ENCODE results near the gene CCNF.

CCNF gene

GRCh38 chr16:2388139-2388874, 40.9 kb upstream of the CCNF start:
- H3K9me3 ChIP-seq (ENCODE audit: severe bottlenecking), result peaks cover 7% of the 10 kb centered on the region
- TF ChIP-seq CTCF (IDR thresholded peaks at IDR 0.05; ENCODE audit: low read depth, low read length), result no peak
- DNase-seq, result no peak

DNA sequence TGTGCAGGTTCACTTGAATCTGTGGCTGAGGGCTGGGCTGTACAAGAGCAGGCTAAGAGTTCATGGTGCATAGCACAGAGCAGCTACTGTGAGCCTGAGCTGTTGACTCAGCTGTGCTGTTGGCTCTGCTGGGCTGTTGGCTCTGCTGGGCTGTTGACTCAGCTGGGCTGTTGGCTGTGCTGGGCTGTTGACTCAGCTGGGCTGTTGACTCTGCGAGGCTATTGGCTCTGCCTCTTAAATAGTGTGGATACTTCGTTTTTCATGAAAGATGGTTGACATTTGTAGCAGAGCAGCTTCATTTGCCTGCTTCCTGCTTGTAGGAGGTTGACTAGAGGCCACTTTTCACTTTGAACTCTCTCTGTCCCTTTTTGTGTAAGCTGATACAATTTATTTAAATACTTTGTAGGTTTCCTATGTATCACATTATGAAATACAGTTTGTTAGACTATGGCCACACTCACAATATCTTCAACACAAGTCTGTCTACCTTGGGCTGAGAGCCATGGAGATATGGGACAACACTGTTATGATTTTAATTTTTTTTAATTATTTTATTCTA, 40.3 kb upstream of the CCNF start:
- no peak for DNase-seq
- no peak overlapping the region for H3K4me3 ChIP-seq (ENCODE audit: low read depth, low read length)

More at GRCh38 chr16:2388139-2388874, 40.9 kb upstream of the CCNF start:
- Histone ChIP-seq H3K27ac (no peak overlapping the region), H3K4me3 (ENCODE audit: low read depth, low read length) (no peak overlapping the region), H3K27me3 (ENCODE audit: insufficient read depth, low read depth, severe bottlenecking) (no peaks in the 10 kb centered on the region), H3K36me3 (no peaks in the 10 kb centered on the region)

GRCh38 chr16:2392025-2392424, 37.2 kb upstream of the CCNF start:
- DNase-seq, result no peak
- Histone ChIP-seq H3K9me3 (ENCODE audit: severe bottlenecking) (peaks cover 7% of the 10 kb centered on the region), H3K27ac (no peak overlapping the region), H3K4me3 (ENCODE audit: low read depth, low read length) (no peak overlapping the region), H3K36me3 (no peaks in the 10 kb centered on the region), H3K27me3 (ENCODE audit: insufficient read depth, low read depth, severe bottlenecking) (no peaks in the 10 kb centered on the region)
- no peak for TF ChIP-seq CTCF (IDR thresholded peaks at IDR 0.05; ENCODE audit: low read depth, low read length)

More for the DNA sequence above, 40.3 kb upstream of the CCNF start:
- H3K36me3 ChIP-seq, result no peaks in the 10 kb centered on the region
- TF ChIP-seq CTCF (IDR thresholded peaks at IDR 0.05; ENCODE audit: low read depth, low read length), result no peak
- peaks cover 7% of the 10 kb centered on the region for H3K9me3 ChIP-seq (ENCODE audit: severe bottlenecking)
- H3K27ac ChIP-seq, result no peak overlapping the region
- no peaks in the 10 kb centered on the region for H3K27me3 ChIP-seq (ENCODE audit: insufficient read depth, low read depth, severe bottlenecking)

DNA sequence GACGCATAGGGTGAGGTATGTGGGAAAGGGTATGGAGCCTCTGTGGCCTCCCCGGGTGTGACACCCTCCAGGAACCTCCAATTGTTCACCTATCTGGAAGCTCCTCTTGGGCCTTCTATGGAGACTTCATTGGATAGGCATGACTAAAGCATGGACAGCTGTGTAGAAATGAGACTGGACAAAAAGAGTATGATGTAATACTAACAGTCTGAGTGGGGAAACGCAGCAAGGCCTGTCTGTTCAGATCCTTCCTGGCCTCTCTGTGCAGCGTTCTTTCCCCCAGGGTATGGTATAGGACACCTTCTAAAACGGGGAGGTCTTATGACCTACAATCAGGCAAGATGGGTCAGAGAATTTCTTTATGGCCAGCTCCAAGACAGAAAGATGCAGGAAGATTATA, 30.7 kb upstream of the CCNF start:
- DNase-seq, result no peak
- TF ChIP-seq CTCF (IDR thresholded peaks at IDR 0.05; ENCODE audit: low read depth, low read length), result no peak
- Histone ChIP-seq H3K4me3 (ENCODE audit: low read depth, low read length) (no peak overlapping the region), H3K27ac (no peak overlapping the region), H3K36me3 (no peaks in the 10 kb centered on the region; the same call in 1 of the 2 replicates), H3K9me3 (ENCODE audit: severe bottlenecking) (no peaks in the 10 kb centered on the region), H3K27me3 (ENCODE audit: insufficient read depth, low read depth, severe bottlenecking) (no peaks in the 10 kb centered on the region)

- Histone ChIP-seq H3K9me3 (ENCODE audit: severe bottlenecking) (no peaks in the 10 kb centered on the region), H3K27me3 (ENCODE audit: insufficient read depth, low read depth, severe bottlenecking) (no peaks in the 10 kb centered on the region), H3K4me3 (ENCODE audit: low read depth, low read length) (no peak overlapping the region), H3K27ac (no peak overlapping the region), H3K36me3 (no peaks in the 10 kb centered on the region)
- no peak for DNase-seq
- TF ChIP-seq CTCF (IDR thresholded peaks at IDR 0.05; ENCODE audit: low read depth, low read length), result no peak
Measured at GRCh38 chr16:2404099-2404498, 25.1 kb upstream of the CCNF start.

Data from WERI-Rb-1 (cell line).